ENCODE results near the gene OSCP1. TPM values are rescaled to one million over a fixed set of nuclear protein-coding genes. Genes with fewer than 3 reads are reported as not detected.

The OSCP1 gene
- total and polyA plus RNA-seq, 10 donors, result 0.70 to 3.3 (median 1.4) TPM

DNA sequence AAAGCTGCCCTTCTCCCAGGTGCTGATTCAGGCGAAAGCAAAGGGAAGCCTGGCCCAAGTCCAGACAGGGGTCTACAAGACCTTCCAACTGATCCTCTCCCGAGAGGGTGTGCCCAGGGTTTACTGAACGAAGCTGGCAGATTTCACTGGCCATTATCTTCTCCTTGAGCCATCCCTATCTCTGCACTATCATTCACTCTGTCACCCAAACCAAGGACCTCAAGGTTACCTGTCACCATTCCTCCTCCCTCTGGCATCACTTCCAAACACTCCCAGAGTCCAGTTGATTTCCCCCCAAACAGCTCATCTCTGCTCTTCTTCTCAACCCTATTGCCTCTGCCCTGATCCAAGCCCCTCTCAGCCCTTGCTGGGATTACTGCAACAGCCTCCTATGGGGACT, 69.5 kb downstream of the OSCP1 start:
- no peak overlapping the region for H3K4me3 ChIP-seq
- no peak for TF ChIP-seq POLR2A (IDR thresholded peaks at IDR 0.05)
- no peak for TF ChIP-seq POLR2AphosphoS5 (IDR thresholded peaks at IDR 0.05)
- H3K27ac ChIP-seq, result peak overlapping the region in 6 of 8 donors; percentile 5 to 97 (median 52)
- H3K27me3 ChIP-seq (replicated peaks in 1 of 7), result no peaks in the 10 kb centered on the region
- peaks cover 0 to 33% (median 0%) of the 10 kb centered on the region in 6 donors for H3K36me3 ChIP-seq
- no peaks in the 10 kb centered on the region for H3K9me3 ChIP-seq
- intact Hi-C loops (cut with DNase I; ENCODE audit: low total_unique reads), result no loop called here
- peak; percentile 17 for DNase-seq
- peaks cover 51 to 95% (median 82%) of the 10 kb centered on the region in 6 donors for H3K4me1 ChIP-seq
- 64 to 85% (median 82%) methylated on average over 3 of the region's 3 CpGs for WGBS, 5 donors

DNA sequence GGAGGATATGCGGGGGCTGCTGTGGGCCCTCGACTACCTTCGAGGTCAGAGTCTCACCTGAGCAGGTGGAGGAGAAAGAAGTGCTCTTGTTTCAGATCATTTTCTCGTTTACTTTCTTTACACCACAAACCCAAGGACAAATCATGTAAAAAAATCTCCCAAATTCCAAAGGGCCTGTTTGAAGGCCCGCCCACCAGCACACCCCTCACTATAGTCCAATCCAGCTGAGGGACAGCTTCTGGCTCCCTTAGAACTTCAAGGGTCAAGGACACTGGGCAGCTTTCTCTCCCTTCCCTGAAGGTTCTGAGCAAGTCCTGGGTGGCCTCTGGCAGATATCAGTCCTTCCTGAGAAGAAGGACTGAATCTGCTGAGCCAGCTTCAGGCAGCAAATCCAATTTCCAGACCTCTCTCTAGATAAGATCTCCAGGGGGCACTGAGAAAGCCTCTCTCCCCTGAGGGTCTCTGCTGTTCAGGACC, 70.1 kb downstream of the OSCP1 start:
- WGBS, 5 donors, result 73 to 82% (median 73%) methylated on average over 5 of the region's 5 CpGs
- Histone ChIP-seq H3K4me1 (peaks cover 57 to 100% (median 88%) of the 10 kb centered on the region in 6 donors), H3K36me3 (peaks cover 0 to 34% (median 0%) of the 10 kb centered on the region in 6 donors), H3K27ac (peak overlapping the region in 7 of 8 donors; percentile 5 to 97 (median 41)), H3K4me3 (no peak overlapping the region), H3K27me3 (replicated peaks in 1 of 7) (no peaks in the 10 kb centered on the region), H3K9me3 (no peaks in the 10 kb centered on the region)
- DNase-seq, result peak; percentile 25
- intact Hi-C loops (cut with DNase I; ENCODE audit: low total_unique reads), result no loop called here
- TF ChIP-seq POLR2A (IDR thresholded peaks at IDR 0.05) (no peak), POLR2AphosphoS5 (IDR thresholded peaks at IDR 0.05) (no peak)
- TF ChIP-seq, protein P1, sequence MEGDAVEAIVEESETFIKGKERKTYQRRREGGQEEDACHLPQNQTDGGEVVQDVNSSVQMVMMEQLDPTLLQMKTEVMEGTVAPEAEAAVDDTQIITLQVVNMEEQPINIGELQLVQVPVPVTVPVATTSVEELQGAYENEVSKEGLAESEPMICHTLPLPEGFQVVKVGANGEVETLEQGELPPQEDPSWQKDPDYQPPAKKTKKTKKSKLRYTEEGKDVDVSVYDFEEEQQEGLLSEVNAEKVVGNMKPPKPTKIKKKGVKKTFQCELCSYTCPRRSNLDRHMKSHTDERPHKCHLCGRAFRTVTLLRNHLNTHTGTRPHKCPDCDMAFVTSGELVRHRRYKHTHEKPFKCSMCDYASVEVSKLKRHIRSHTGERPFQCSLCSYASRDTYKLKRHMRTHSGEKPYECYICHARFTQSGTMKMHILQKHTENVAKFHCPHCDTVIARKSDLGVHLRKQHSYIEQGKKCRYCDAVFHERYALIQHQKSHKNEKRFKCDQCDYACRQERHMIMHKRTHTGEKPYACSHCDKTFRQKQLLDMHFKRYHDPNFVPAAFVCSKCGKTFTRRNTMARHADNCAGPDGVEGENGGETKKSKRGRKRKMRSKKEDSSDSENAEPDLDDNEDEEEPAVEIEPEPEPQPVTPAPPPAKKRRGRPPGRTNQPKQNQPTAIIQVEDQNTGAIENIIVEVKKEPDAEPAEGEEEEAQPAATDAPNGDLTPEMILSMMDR (IDR thresholded peaks at IDR 0.05 in 8 of 11, conservative IDR thresholded peaks at IDR 0.05 in 3 of 11), result no peak

DNA sequence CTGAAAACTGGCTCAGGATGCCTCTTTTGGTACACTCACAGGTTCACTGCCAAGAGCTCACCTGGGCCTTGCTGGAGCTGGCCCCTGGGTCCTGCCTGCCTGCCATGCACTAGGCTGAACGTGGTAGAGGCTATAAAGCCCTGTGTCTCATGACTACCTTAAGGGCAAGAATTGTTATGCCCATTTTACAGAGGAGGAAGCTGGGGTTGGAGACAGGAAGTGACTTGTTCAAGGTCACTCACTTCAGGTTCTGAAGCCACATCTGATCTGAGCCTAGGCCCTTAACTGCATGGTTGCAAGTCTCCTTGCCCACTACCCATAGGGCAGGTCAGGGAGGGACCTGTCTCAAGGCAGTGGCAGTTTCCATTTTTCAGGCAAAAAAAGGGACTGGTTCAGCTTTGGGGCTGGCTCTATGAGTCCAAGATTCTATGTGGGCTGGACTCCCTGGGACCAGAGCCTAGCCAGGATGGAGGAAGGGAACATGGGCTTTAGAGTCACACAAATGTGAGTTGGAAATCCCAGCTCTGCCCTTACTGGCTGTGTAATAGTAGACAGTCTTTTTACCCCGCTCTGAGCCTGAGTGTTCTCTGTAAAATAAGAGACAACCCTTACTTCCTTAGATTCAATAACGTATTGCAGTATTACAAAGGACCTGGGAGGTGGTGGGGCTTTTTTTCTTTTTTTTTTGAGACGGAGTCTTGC, 72.3 kb downstream of the OSCP1 start:
- no peaks in the 10 kb centered on the region for H3K27me3 ChIP-seq (replicated peaks in 1 of 7)
- TF ChIP-seq POLR2AphosphoS5 (IDR thresholded peaks at IDR 0.05), result peak in 1 of 3 donors; percentile 20
- TF ChIP-seq, protein P1 (IDR thresholded peaks at IDR 0.05 in 8 of 11, conservative IDR thresholded peaks at IDR 0.05 in 3 of 11), result no peak
- 61 to 78% (median 72%) methylated on average over 4 of the region's 4 CpGs for WGBS, 5 donors
- no peaks in the 10 kb centered on the region for H3K9me3 ChIP-seq
- DNase-seq, result no peak
- H3K4me3 ChIP-seq, result peak overlapping the region in 1 of 8 donors; percentile 33
- H3K36me3 ChIP-seq, result peaks cover 0 to 36% (median 0%) of the 10 kb centered on the region in 6 donors
- H3K4me1 ChIP-seq, result peaks cover 62 to 100% (median 91%) of the 10 kb centered on the region in 6 donors
- intact Hi-C loops (cut with DNase I; ENCODE audit: low total_unique reads), result no loop called here
- peak overlapping the region; percentile 46 to 97 (median 74) for H3K27ac ChIP-seq

DNA sequence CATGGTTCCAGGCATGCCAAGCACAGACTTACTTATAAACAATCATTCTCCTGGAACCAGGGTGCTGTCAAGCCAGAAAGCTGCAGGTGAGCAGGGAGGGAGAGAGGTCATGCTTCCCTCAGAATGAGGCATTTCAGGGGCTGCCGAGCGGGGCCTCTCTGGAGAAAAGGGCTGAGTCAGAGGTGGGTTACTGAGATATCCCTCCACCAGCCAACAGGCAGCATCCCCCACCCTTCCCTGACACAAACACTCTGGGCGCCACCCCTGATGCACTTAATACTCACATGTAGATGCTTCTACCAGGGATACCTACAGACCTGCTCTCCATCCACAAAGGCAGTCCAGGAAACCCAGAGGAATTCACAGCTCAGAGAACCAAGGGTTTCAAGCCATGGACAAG, 77.6 kb downstream of the OSCP1 start:
- Histone ChIP-seq H3K27ac (peak overlapping the region; percentile 89 to 97 (median 95)), H3K9me3 (no peaks in the 10 kb centered on the region), H3K27me3 (replicated peaks in 1 of 7) (no peaks in the 10 kb centered on the region), H3K4me3 (peak overlapping the region in 1 of 8 donors; percentile 67), H3K36me3 (peaks cover 0 to 30% (median 1%) of the 10 kb centered on the region in 6 donors), H3K4me1 (peaks cover 70 to 100% (median 96%) of the 10 kb centered on the region in 6 donors)
- WGBS, 5 donors, result 69 to 80% (median 73%) methylated on average over 3 of the region's 3 CpGs
- intact Hi-C loops (cut with DNase I; ENCODE audit: low total_unique reads), result no loop called here
- DNase-seq, result no peak
- TF ChIP-seq POLR2AphosphoS5 (IDR thresholded peaks at IDR 0.05) (no peak), POLR2A (IDR thresholded peaks at IDR 0.05) (no peak)
- TF ChIP-seq, protein P1 (IDR thresholded peaks at IDR 0.05 in 8 of 11, conservative IDR thresholded peaks at IDR 0.05 in 3 of 11), result no peak
